ENCODE results near the gene TTLL11. TPM values are rescaled to one million over a fixed set of nuclear protein-coding genes. Genes with fewer than 3 reads are reported as not detected.

TTLL11 gene
- total RNA-seq, 1 experiment from 2014 or later: 1.5 TPM

- H3K4me3 Mint-ChIP-seq: no peak overlapping the region
- Histone ChIP-seq H3K27me3 (ENCODE audit: insufficient read depth, low read length) (no peaks in the 10 kb centered on the region), H3K18ac (ENCODE audit: insufficient read length, low read depth, low read length) (no peak overlapping the region), H3K79me1 (ENCODE audit: insufficient read depth, low read depth, low read length, poor library complexity, severe bottlenecking) (no peaks in the 10 kb centered on the region), H3K4ac (ENCODE audit: low read depth, low read length) (no peak overlapping the region), H3K23me2 (ENCODE audit: insufficient read length, low read depth, low read length, poor library complexity, severe bottlenecking) (no peaks in the 10 kb centered on the region), H2BK5ac (ENCODE audit: insufficient read length, low read length) (no peak overlapping the region), H2AK5ac (ENCODE audit: insufficient read length, low read length) (no peak overlapping the region), H4K5ac (ENCODE audit: insufficient read length, low read depth, low read length) (no peak overlapping the region), H3K56ac (ENCODE audit: insufficient read length, low read depth, low read length) (no peak overlapping the region), H3K4me1 (ENCODE audit: insufficient read depth, low read length) (peaks cover 2% of the 10 kb centered on the region; the same call in 1 of the 2 replicates), H2BK12ac (ENCODE audit: insufficient read length, low read depth, low read length) (no peak overlapping the region), H2BK120ac (ENCODE audit: low read depth, low read length, poor library complexity, severe bottlenecking) (no peak overlapping the region), H2BK15ac (ENCODE audit: low read depth, low read length) (no peak overlapping the region), H3K14ac (ENCODE audit: insufficient read depth, low read length) (no peak overlapping the region), H3K27ac (ENCODE audit: insufficient read length, low read depth, low read length) (no peak overlapping the region), H4K8ac (replicated peaks; ENCODE audit: insufficient read length, low read depth, low read length) (no peak overlapping the region), H3K4me2 (ENCODE audit: insufficient read depth, insufficient read length, low read length) (no peak overlapping the region), H3K9ac (ENCODE audit: extremely low read depth, insufficient read length, low read length) (no peak overlapping the region), H2BK20ac (ENCODE audit: low read depth, low read length, poor library complexity, severe bottlenecking) (no peak overlapping the region), H4K20me1 (ENCODE audit: control insufficient read depth, insufficient read depth, insufficient read length) (no peaks in the 10 kb centered on the region), H4K91ac (ENCODE audit: insufficient read length, low read depth, low read length) (no peak overlapping the region), H3K9me3 (ENCODE audit: control insufficient read depth, low read depth, low read length) (no peaks in the 10 kb centered on the region), H3K79me2 (ENCODE audit: insufficient read depth, low read length) (no peaks in the 10 kb centered on the region), H3T11ph (ENCODE audit: low read length) (no peak overlapping the region), H3K23ac (ENCODE audit: insufficient read length, low read depth, low read length) (no peak overlapping the region), H2AFZ (ENCODE audit: low read length) (no peak overlapping the region)
- WGBS (ENCODE audit: extremely low coverage, insufficient read length, low lambda C conversion rate): no CpG with 5 or more reads among the region's 2 CpGs
- DNase-seq: no peak
- H3K27me3 Mint-ChIP-seq (ENCODE audit: low read depth): no peaks in the 10 kb centered on the region; the same call in 1 of the 2 replicates
- peaks cover 17 to 41% (median 31%) of the 10 kb centered on the region in 3 experiments; a peak in 6 of 7 replicates for H3K36me3 Mint-ChIP-seq (ENCODE audit: insufficient read depth in 1 of 3, low read depth in 3 of 3)
- H3K4me1 Mint-ChIP-seq: peaks cover 48 to 49% of the 10 kb centered on the region in 2 experiments
- peak overlapping the region in 1 of 3 experiments; percentile 70; a peak in 1 of 7 replicates for H3K27ac Mint-ChIP-seq
- H3K9me3 Mint-ChIP-seq: no peaks in the 10 kb centered on the region; a peak in 1 of 5 replicates
- TF ChIP-seq CTCF (conservative IDR thresholded peaks at IDR 0.05): no peak
These were observed 310.0 kb downstream of the TTLL11 start for GRCh38 chr9:121783111-121783510.

Data from H9 (cell line).